HG02973 (cell line): ENCODE data around the gene TNPO2.
"Not testable (repeated sequence)": the region's sequence is repeated elsewhere in the genome, so short reads cannot be mapped to it uniquely, and the experiment has no call there.

Source experiments
- ATAC-seq: cut with Tn5 transposase; IDR thresholded peaks from one replicate; pipeline ENCODE4 v1.9.1; 2021; ENCODE audit warnings: moderate library complexity; ENCODE audit not compliant: unreplicated experiment

TNPO2 gene

DNA sequence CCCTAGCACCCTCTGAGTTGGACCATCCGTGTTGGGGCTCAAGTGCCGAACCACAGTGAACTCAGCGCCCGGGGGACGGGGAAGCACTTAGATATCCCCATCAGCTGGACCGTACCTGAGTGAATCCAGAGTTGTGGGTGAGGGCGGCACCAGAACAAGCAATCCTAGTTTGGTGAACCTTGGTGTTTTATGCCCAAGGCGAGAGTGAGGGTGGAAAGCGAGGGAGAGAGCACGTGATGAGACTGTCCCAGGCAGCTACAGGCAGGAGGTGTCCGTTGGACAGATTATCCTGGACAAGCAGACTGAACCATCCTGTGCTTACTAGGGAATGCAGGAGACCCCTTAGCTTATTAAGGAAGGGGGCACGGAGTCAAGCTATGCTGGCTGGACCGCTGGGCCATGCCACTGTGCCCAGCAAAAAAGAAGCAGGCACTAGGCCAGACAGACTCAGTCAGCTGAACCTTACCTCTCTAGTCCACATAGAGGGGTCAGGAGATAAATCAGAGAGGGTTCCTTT is 14.2 kb upstream of the TNPO2 start:
- no peak for ATAC-seq

DNA sequence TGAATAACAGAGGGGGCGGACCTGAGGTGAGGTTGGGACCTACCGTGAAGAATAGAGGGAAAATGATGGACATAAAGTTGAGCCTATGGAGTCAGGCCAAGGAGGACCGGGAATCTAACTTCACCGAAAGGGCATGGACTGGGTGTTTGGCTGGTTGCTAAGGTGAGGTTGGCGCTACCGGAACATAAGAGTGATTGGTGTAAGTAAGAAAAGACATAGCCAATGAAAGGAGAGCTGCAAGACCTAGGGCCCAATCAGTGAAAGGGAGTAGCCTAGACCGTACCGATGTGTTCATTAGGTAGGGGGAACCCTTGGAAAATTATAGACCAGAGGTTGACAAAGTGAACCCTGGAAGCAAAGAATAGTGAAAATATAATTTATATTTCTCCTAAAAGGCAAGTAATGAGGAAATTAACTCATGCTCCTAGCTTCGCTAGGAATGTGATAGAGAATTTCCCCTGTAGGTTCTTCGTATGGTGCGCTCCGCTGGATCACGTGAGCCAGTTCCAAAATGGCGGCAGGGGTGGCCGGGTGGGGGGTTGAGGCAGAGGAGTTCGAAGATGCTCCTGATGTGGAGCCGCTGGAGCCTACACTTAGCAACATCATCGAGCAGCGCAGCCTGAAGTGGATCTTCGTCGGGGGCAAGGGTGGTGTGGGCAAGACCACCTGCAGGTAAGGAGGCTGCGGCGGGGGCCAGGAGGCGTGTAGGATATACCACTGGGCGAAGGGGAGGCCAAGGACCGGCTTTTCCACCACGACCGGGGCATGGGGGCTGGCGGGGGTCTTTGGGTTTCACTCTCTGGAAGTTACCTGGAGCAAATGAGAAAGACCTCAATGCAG is 13.5 kb upstream of the TNPO2 start, which contains the start of gene GET3:
Gene GET3 (plus strand): TSS at position 503 of the 840 bp plus-strand sequence. CDS start 9 bp downstream, at position 512.
- peak; percentile 65 for ATAC-seq

GRCh38 chr19:12733369-12734214 is 9.9 kb upstream of the TNPO2 start:
- no peak for ATAC-seq

DNA sequence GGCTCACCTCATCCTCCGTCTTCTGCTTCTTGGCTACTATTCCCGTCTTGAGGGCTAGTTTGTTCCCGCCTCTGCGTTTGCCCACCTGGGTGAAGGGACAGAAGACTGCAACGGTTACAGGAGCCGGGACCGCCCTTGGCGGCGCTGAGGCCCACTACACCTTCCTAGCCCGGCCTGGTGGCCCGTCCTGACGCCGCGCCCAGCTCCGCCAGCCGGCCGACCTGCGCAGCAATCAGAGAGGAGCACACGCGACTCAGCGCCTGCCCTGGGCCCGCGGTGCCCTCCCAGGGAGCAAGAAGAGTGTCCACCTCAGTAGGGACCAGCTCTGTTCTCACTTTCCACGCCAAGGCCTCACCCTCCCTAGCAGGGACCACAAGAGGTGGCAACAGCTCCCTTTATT is 7.6 kb upstream of the TNPO2 start:
- no peak for ATAC-seq

GRCh38 chr19:12730064-12730463 is 6.3 kb upstream of the TNPO2 start:
- ATAC-seq = no peak

- ATAC-seq = no peak
These were observed 4.2 kb upstream of the TNPO2 start for GRCh38 chr19:12727745-12728433.

DNA sequence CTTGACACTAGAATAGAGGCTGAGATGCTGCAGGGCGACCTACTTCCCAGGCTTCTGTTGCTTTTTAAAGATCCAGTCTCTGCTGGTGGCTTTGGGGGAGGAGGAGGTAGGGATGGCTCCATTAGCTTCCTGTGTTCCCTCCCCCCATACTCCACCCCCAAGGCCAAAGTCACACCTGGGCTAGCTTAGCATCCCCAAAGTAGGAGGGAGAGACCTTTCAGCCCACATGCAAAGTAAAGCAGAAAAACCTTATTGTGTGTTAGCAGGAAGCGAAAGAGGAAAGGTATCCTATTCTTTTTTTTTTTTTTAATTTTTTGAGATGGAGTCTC is 3.2 kb upstream of the TNPO2 start:
- no peak for ATAC-seq

- not testable (repeated sequence) for ATAC-seq
These were observed 1.9 kb upstream of the TNPO2 start for GRCh38 chr19:12725612-12726011.

- no peak for ATAC-seq
These were observed 421 bp downstream of the TNPO2 start for GRCh38 chr19:12723381-12723640.

GRCh38 chr19:12722566-12723380 is 959 bp downstream of the TNPO2 start:
- peak; percentile 61 for ATAC-seq

GRCh38 chr19:12721656-12722565 is 1.8 kb downstream of the TNPO2 start:
- peak; percentile 21 for ATAC-seq

DNA sequence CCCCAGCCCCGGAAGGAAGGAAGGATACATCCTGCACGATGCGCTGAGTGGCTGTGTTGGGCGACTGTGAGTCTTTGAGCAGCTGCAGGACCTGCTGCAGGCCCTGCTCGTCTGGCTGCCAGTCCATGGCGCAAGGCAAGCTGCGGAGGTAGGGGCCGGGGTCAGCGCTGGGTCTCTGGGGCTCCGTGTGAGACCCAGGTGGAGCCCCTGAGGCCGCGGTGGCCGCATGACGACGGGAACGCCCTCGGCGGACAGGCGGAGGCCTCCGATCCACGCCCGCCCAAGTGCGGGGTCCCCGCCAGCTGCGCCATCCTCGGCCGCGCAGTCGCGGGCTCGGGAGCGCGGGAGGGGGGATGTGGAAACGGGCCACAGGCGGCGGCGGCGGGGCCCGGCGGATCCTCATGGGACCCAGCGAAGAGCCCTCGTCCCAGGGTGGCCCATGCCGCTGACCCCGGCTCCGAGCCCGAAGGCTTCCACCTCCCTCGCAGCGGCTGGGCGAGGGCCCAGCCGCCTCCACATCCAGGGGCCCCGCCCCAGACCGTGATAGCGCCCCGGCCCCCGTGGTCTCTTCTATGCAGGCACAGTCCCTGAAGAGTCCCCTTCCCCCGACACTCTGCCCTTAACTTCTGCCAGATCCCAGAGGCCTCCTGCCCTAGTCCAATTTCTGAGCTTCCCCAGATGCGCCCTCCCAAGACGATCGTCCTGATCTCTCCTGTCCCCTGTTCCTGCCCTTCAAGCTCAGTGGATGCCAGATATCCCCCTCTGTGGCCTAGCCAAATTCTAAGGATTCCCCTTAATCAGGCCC is 2.7 kb downstream of the TNPO2 start:
- no peak for ATAC-seq

- ATAC-seq = no peak
These were observed 3.4 kb downstream of the TNPO2 start for GRCh38 chr19:12720296-12720695.

DNA sequence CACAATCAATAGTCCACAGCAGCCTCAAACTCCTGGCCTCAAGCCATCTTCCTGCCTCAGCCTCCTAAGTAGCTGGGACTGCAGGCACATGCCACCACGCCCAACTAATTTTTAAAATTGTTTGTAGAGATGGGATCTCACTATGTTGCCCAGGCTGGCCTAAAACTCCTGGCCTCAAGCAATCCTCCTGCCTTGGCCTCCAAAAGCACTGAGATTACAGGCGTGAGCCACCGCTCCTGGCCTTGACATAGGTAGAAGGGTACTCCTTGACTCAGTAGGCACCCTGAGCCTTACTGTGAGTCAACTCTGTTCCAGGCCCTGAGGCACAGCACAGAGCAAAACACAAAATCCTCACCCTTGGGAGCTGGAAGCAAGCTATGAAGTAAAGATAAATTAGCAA is 7.8 kb downstream of the TNPO2 start:
- ATAC-seq = no peak

DNA sequence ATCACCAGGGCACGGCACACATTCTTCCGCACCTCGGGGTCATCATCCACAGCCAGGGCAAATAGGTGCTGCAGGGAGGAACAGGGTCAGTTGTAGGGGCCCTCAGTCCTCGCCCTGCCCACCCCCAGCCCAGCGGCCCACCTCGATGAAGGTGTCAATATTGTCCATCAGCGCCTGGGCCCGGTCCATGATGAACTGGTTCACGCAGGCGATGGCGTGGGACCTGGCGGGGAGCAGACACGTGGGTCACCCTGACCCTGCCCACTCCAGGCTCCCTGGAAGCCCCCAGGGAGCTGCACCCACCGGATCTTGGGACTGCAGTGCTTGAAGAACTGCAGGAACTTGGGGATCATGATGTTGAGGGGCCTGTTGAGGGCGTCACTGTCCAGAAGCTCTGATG is 8.6 kb downstream of the TNPO2 start:
- ATAC-seq = no peak

DNA sequence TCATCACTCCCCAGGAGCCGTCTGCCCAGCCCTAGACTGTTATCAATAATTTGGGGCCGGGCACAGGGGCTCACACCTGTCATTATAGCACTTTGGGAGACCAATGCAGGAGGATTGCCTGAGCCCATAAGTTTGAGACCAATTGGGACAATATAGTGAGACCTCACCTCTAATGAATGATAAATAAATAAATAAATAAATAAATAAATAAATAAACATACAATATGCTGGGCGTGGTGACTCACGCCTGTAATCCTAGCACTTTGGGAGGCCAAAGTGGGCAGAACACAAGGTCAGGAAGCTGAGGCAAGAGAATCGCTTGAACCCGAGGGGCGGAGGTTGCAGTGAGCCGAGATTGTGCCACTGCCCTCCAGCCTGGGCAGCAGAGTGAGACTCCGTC is 10.4 kb downstream of the TNPO2 start:
- not testable (repeated sequence) for ATAC-seq

- not testable (repeated sequence) for ATAC-seq
These were observed 11.7 kb downstream of the TNPO2 start for GRCh38 chr19:12712077-12712476.

GRCh38 chr19:12711187-12711586 is 12.5 kb downstream of the TNPO2 start:
- no peak for ATAC-seq

- ATAC-seq = no peak
These were observed 15.1 kb downstream of the TNPO2 start for GRCh38 chr19:12708641-12709040.
